ENCODE measurements around the gene PRX.
"Not testable (repeated sequence)": the region's sequence is repeated elsewhere in the genome, so short reads cannot be mapped to it uniquely, and the experiment has no call there.

Gene PRX

DNA sequence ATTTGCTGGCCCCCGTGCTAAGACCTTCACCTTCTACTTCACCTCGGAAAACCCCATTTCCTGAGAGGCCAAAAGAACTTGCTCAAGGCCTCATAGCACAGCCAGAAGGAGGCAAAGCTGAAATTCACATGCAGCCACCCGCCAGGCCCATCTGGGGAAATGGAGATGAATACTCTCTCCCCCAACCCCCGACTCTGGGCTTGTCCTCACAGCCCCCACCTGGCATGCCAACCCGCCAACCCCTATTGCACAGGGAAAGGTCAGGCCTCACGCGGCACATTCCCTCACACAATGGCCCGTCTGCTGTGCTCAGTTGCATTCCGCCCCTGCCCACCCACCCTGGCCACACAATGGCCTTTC is 3.2 kb downstream of the PRX start:
- no peak overlapping the region for H3K9ac ChIP-seq (ENCODE audit: low read depth, low read length, poor library complexity, severe bottlenecking)
- H3K4me2 ChIP-seq (ENCODE audit: low read depth, low read length, poor library complexity, severe bottlenecking), result no peak overlapping the region
- H3K79me2 ChIP-seq (ENCODE audit: insufficient read depth, low read length), result no peaks in the 10 kb centered on the region
- H3K4me1 ChIP-seq (ENCODE audit: insufficient read depth, low read length, poor library complexity, severe bottlenecking), result peaks cover 12% of the 10 kb centered on the region
- H3K27me3 ChIP-seq (ENCODE audit: insufficient read depth, low read length, poor library complexity, severe bottlenecking), result no peaks in the 10 kb centered on the region
- no peaks in the 10 kb centered on the region for H3K9me2 ChIP-seq (replicated peaks; ENCODE audit: low read depth, low read length)
- H3K4me3 ChIP-seq (ENCODE audit: low read length, poor library complexity, severe bottlenecking), result no peak overlapping the region
- no peaks in the 10 kb centered on the region for H3K9me3 ChIP-seq (ENCODE audit: insufficient read depth, low read depth, low read length)
- H3K36me3 ChIP-seq (ENCODE audit: insufficient read depth, low read length), result no peaks in the 10 kb centered on the region
- no peak overlapping the region for H2AFZ ChIP-seq (ENCODE audit: low read length)
- H3F3A ChIP-seq (ENCODE audit: low read depth), result no peaks in the 10 kb centered on the region
- no peak for TF ChIP-seq EZH2phosphoT487 (IDR thresholded peaks at IDR 0.05; ENCODE audit: borderline replicate concordance)
- TF ChIP-seq, protein P1, sequence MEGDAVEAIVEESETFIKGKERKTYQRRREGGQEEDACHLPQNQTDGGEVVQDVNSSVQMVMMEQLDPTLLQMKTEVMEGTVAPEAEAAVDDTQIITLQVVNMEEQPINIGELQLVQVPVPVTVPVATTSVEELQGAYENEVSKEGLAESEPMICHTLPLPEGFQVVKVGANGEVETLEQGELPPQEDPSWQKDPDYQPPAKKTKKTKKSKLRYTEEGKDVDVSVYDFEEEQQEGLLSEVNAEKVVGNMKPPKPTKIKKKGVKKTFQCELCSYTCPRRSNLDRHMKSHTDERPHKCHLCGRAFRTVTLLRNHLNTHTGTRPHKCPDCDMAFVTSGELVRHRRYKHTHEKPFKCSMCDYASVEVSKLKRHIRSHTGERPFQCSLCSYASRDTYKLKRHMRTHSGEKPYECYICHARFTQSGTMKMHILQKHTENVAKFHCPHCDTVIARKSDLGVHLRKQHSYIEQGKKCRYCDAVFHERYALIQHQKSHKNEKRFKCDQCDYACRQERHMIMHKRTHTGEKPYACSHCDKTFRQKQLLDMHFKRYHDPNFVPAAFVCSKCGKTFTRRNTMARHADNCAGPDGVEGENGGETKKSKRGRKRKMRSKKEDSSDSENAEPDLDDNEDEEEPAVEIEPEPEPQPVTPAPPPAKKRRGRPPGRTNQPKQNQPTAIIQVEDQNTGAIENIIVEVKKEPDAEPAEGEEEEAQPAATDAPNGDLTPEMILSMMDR (conservative IDR thresholded peaks at IDR 0.05; ENCODE audit: low read length), result no peak
- no peaks in the 10 kb centered on the region for H4K20me1 ChIP-seq (ENCODE audit: insufficient read depth, low read length, poor library complexity, severe bottlenecking)

- not testable (repeated sequence) for H3K4me1 ChIP-seq (ENCODE audit: insufficient read depth, low read length, poor library complexity, severe bottlenecking); H3K9me3 ChIP-seq (ENCODE audit: insufficient read depth, low read depth, low read length); H3K9me2 ChIP-seq (replicated peaks; ENCODE audit: low read depth, low read length); H3K36me3 ChIP-seq (ENCODE audit: insufficient read depth, low read length); H3F3A ChIP-seq (ENCODE audit: low read depth); H3K9ac ChIP-seq (ENCODE audit: low read depth, low read length, poor library complexity, severe bottlenecking); H3K27me3 ChIP-seq (ENCODE audit: insufficient read depth, low read length, poor library complexity, severe bottlenecking); H2AFZ ChIP-seq (ENCODE audit: low read length); H3K79me2 ChIP-seq (ENCODE audit: insufficient read depth, low read length); H3K4me2 ChIP-seq (ENCODE audit: low read depth, low read length, poor library complexity, severe bottlenecking); H3K4me3 ChIP-seq (ENCODE audit: low read length, poor library complexity, severe bottlenecking); H4K20me1 ChIP-seq (ENCODE audit: insufficient read depth, low read length, poor library complexity, severe bottlenecking)
These were observed 4.6 kb downstream of the PRX start for GRCh38 chr19:40408598-40408925.

DNA sequence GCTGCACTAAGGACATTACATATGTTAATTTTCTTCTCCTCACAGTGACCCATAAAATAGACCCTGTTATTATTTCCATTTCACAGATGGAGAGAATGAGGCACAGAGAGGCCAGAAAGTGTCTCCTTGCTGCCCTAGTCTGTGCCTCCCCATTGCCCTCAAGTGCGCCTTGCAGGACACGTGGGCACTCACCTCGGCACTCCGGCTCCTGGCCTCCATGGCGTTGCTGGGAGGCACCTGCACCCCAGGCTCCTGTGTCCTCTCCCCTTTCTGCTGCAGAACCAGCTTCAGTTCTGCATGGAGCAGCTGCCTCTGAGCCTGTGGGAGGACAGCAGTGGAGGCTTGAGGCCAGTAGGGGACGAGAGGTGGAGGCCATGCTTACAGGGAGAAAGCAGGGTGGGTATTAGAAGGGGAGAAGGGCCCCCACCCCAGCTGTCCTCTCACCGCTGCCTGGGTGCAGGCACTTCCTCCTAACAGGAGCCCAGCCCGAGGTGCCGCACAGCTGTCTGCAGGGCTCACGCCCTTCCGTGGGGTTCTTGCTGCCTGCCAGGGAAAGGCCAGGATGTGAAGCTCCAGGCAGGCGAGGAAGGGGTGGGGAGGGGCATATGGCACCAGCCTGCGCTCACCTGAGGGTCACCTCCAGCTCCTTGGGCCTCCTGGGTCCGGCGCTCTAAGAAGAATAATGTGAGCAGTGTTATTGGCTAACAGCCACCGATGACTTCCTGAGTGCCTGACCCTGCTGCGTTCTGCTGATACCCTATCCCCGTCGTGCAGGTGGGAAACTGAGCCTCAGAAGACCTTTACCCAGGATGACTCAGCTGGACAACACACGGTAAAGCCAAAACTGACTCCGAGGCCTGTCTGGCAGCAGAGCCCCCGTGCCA is 5.2 kb downstream of the PRX start:
- TF ChIP-seq, protein P1 (conservative IDR thresholded peaks at IDR 0.05; ENCODE audit: low read length), result no peak
- TF ChIP-seq EZH2phosphoT487 (IDR thresholded peaks at IDR 0.05; ENCODE audit: borderline replicate concordance), result no peak
- Histone ChIP-seq H3K79me2 (ENCODE audit: insufficient read depth, low read length) (no peaks in the 10 kb centered on the region), H3K9me2 (replicated peaks; ENCODE audit: low read depth, low read length) (no peaks in the 10 kb centered on the region), H3K4me3 (ENCODE audit: low read length, poor library complexity, severe bottlenecking) (no peak overlapping the region), H2AFZ (ENCODE audit: low read length) (no peak overlapping the region), H3K9ac (ENCODE audit: low read depth, low read length, poor library complexity, severe bottlenecking) (no peak overlapping the region), H3K4me2 (ENCODE audit: low read depth, low read length, poor library complexity, severe bottlenecking) (no peak overlapping the region), H3K9me3 (ENCODE audit: insufficient read depth, low read depth, low read length) (no peaks in the 10 kb centered on the region), H3K36me3 (ENCODE audit: insufficient read depth, low read length) (no peaks in the 10 kb centered on the region), H3F3A (ENCODE audit: low read depth) (peaks cover 2% of the 10 kb centered on the region; the same call in 1 of the 2 replicates), H4K20me1 (ENCODE audit: insufficient read depth, low read length, poor library complexity, severe bottlenecking) (no peaks in the 10 kb centered on the region), H3K4me1 (ENCODE audit: insufficient read depth, low read length, poor library complexity, severe bottlenecking) (peaks cover 5% of the 10 kb centered on the region), H3K27me3 (ENCODE audit: insufficient read depth, low read length, poor library complexity, severe bottlenecking) (no peaks in the 10 kb centered on the region)

Measured in Loucy (cell line).